Lung microvascular endothelial cell (primary cell): Measurements from ENCODE around the gene PAQR7. TPM values are rescaled to one million over a fixed set of nuclear protein-coding genes. Genes with fewer than 3 reads are reported as not detected.

Source experiments
- DNase-seq, 2 donors: peaks; one replicate each; pipeline versions ENCODE4 v3.0.0 to v3.0.0-alpha.2; 2010; ENCODE audit warnings: low read depth in 2 of 2
- total RNA-seq: library from RNA; depleted of rRNA; stranded (reverse); fragments of >200 nt; gene quantifications from 2 replicates; pipeline ENCODE4 v1.2.1, GENCODE V29; 2014

PAQR7 gene
- total RNA-seq, 1 donor from 2014 or later = 18.7 TPM

DNA sequence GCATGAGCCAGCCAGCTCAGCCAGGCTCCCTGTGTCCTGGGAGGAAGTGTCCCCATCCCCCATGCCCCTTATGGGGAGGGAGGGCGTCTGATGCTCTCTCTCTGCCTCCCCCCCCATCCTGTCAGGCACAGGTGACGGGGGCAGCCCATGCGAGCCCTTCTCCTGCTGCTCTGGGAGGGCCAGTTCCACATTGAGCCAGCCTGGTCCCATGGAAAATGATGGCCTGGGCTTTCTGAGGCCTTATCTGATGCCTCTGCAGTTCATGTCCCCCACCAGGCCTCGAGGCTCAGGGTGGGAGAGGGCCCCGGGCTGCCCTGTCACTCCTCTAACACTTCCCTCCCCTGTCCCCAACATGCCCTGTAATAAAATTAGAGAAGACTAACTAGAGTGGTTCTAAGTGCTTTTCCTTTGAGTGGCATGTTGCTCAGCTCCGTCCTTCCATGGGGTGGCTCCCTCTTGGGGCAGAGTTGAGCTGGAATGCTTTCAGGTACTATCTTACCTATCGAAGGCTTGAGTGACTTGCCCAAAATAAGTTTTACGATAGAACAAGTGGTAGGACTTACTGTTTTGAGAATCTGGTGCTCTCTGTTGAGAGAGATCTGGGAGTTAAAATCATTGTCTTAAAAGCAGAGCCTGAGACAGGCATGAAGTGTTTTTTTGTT is 57.5 kb downstream of the PAQR7 start:
- DNase-seq = no peak

DNA sequence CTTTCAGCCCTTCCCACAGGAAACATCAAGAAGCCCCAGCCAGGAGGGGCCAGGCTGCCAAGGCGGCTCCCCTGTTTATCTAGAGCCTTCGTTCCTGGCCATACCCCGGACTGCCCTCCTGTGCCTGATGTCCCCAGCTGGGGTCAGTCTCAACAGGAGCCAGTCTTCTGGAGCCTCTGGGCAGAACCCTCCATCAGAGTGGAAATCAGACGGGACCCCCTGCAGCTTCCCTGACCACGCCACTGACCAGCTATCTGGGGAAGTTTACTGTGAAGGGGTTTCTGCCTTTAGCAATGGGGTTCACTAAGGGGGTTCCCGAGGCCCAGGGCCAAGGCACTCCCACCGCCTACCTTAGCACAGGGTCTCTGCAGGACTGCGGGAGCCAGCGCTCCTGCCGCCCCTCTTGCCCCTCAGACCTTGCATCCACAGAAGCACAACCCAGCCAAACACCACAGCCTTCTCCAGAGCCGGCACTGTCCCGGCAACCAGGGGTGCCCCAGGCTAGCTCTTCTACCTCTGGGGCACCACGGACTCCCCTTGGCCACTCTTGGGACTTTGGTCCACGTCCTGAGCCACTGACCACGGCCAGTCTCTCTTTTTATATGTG is 59.3 kb downstream of the PAQR7 start:
- DNase-seq = no peak

DNA sequence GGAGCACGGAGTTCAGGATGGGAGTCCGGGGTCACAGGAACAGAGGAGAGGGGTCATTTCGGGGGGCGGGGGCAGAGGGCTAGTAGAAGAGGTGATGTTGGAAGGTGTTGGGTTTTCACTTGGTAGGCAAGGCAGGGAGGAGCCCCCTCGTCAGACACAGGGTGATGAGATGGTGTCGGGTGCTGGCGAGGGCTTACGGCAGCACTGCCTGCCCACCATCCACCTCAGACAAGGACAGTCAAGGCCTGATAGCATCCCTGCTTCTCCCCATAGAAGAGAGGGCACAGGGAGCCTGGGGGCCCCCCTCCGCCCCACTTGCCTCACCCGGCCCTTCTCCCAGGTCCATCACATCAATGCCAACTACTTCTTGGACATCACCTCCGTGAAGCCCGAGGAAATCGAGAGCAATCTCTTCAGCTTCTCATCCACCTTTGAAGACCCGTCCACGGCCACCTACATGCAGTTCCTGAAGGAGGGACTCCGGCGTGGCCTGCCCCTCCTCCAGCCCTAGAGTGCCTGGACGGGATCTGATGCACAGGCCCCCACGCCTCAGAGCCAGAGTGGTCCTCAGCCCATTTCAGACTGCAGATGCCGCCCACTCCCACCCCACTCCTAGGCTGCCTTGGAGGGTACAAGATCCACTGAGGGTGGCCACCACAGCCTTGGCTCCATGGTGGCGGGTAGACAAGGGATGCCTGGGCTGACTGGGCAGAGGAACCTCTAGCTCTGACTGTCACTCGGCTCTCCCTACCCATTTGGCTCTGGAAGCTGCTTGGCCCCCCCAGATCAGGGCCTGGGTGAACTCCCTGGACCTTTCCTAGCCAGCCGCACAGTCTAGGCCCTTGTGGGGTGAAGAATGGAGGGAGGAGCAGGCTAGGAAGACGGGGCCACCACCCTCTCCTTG is 60.0 kb downstream of the PAQR7 start:
- DNase-seq = no peak

DNA sequence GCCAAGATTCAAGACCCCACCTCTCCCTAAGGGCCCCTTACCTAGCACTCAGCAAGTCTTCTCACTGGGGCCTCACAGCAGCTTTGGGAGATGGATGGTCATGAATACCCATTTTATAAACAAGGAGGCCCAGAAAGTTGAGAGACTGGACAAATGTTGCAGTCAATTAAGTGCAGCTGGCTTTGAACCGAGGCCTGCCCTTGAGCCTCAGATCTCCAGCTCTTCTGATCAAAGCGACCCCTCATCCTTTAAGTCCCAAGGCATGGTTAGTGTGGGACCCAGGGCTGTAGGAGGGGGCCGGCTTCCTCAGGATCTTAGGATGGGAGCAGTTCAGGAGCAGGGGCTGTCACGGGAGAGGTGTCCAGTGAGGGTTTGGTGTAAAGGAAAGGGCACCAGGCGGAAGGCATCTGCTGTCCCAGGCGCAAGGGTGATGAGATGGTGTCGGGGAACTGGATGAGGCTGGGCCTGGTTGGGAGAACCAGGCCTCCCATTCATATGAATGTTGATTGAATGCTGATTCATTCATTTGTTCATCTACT is 60.9 kb downstream of the PAQR7 start:
- no peak for DNase-seq

DNA sequence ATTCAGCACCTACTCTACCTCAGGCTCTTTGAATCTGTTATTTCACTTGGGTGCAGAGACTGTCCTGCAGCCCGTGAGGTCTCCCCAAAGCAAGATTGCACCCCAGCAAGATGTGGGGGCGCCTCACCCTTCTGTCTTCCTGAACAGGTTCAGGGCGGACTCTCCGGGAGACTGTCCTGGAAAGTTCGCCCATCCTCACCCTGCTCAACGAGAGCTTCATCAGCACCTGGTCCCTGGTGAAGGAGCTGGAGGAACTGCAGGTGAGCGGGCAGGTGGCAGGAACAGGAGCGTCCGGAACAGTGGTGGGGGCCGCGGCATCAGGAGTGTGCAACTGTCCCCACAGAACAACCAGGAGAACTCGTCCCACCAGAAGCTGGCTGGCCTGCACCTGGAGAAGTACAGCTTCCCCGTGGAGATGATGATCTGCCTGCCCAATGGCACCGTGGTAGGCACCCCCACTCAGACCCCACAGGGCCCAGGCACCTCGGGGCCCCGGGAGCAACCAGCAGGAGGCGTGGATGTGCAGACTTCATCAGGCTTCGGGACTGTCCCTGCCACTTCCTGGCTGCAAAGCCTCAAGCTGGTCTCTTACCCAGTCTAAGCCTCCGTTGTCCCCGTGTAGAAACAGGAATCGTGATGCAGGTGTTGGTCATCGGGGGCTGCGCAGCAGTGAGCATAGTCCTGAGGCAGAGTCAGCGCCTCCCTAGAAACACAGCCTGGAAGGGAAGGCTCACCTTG is 61.6 kb downstream of the PAQR7 start:
- DNase-seq = no peak

DNA sequence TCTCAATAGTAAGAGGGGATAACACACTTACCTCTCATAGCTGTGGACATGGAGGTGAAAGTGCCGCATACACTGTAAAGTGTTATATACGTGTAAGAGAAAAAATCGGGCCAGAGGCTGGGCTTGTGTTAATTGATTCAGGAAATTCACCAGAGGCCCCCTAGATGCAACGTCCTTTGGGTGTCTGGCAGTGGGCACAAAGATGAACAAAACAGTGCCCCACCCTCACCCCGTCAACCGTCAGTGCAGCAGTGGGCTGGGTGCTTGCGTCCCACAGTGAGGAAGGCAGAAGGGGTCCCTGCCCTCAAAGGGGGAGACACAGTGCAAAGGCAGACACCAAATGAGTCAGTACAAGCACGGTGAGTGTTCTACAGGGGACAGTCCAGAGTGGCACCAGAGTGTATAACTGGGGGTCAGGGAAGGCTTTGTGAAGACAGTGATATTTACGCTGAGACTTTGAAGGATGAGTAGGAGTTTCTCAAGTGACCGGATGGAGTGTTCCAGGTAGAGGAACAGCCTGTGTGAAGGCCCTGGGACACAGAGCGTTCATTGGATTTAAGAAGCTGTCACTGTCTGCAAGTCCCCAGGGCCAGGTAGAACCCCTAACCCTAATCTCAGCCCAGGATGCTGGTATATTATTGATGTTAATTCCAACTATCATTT is 62.3 kb downstream of the PAQR7 start:
- no peak for DNase-seq

Other genes with a start within 250 kb of the PAQR7 start
- 21.8 and 27.8 TPM in 2 replicates for gene SELENON, start 75.5 kb downstream of the PAQR7 start, total RNA-seq
- gene MTFR1L, start 55.8 kb downstream of the PAQR7 start, total RNA-seq = 21.6 and 30.6 TPM in 2 replicates
- gene AUNIP, start 16.3 kb downstream of the PAQR7 start, total RNA-seq = 0.60 and 2.0 TPM in 2 replicates
- gene STMN1, start 30.7 kb upstream of the PAQR7 start, total RNA-seq = 162 and 212 TPM in 2 replicates
- 9.2 and 32.7 TPM in 2 replicates for gene PAFAH2, start 122.4 kb upstream of the PAQR7 start, total RNA-seq
- under 0.01 TPM in 2 replicates for gene EXTL1, start 146.1 kb upstream of the PAQR7 start, total RNA-seq
- not detected in 2 replicates for gene SLC30A2, start 170.4 kb upstream of the PAQR7 start, total RNA-seq
- gene TRIM63, start 191.9 kb upstream of the PAQR7 start, total RNA-seq = under 0.01 TPM in 1 of 2 replicates, not detected in the other
- 3.7 and 4.2 TPM in 2 replicates for gene PDIK1L, start 236.1 kb upstream of the PAQR7 start, total RNA-seq